ENCODE data around the gene ITGB7.
A peak's percentile ranks its signal among the peaks of the same experiment; 100 is the strongest.

ITGB7 gene

DNA sequence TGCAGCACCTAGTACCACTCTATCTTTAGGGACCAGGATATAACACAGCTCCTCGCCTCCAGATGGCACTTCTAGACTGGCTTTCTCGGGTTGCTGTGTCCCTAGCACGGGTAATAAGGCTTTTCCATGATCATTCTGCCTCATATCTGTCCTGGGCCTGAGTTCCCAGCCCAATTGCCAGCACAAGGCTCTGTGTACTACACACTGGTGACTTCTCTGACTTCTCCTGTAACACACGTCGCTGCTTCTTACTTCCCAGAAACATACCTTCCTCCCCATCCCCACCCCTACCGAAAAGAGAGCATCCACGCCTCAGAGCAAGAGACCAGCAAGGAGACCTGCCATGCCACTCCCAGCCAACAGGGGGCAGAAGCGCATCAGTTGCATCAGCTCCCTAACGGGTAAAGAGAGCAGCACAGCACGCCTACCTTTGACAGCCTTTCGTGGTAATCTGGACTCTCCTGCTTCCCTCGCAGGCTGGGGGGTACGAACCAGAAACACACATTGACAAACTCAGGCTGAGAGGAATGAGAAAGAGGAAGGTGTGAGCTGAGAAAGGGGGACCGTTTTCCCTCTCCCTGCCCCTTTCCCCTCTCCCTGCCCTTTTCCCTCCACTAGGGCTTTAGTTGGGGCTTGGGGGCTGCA, 47.7 kb downstream of the ITGB7 start (continued):
- TF ChIP-seq ZNF830 (tag by site-specific recombination; IDR thresholded peaks at IDR 0.05; ENCODE audit: low read depth) (no peak), ZBTB48 (tag by site-specific recombination; IDR thresholded peaks at IDR 0.05) (peak; percentile 97), ZNF133 (tag by site-specific recombination; IDR thresholded peaks at IDR 0.05) (no peak), FEZF1 (tag by site-specific recombination; IDR thresholded peaks at IDR 0.05) (peak; percentile 91), ZNF24 (tag by site-specific recombination; IDR thresholded peaks at IDR 0.05) (peak; percentile 62), ZNF654 (tag by site-specific recombination; IDR thresholded peaks at IDR 0.05; ENCODE audit: low read depth) (peak; percentile 78), ZNF777 (tag by site-specific recombination; IDR thresholded peaks at IDR 0.05; ENCODE audit: borderline replicate concordance) (no peak), ZNF692 (tag by site-specific recombination; IDR thresholded peaks at IDR 0.05) (peak; percentile 77), ZNF2 (tag by site-specific recombination; IDR thresholded peaks at IDR 0.05) (peak; percentile 100)
- TF ChIP-seq, protein P1, sequence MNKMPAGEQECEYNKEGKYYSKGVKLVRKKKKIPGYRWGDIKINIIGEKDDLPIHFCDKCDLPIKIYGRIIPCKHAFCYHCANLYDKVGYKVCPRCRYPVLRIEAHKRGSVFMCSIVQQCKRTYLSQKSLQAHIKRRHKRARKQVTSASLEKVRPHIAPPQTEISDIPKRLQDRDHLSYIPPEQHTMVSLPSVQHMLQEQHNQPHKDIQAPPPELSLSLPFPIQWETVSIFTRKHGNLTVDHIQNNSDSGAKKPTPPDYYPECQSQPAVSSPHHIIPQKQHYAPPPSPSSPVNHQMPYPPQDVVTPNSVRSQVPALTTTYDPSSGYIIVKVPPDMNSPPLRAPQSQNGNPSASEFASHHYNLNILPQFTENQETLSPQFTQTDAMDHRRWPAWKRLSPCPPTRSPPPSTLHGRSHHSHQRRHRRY (tag by site-specific recombination; IDR thresholded peaks at IDR 0.05), result no peak

DNA sequence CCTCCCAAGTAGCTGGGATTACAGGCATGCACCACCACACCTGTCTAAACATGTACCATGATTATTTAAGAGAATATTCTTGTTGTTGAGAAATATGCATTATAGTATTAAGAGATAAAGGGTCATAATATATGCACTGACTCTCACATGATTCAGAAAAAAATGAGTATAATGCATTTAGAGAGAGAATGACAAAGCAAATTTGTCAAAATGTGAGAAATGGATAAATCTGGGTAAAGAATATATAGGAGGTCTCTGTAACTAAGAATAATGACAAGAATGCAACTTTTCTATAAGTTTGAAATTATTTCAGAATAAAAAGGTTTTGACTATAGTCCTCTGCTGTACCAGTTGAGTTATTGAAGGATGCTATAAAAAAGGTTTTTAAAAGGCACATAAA, 54.7 kb downstream of the ITGB7 start:
- Histone ChIP-seq H3K4me1 (ENCODE audit: control insufficient read depth, insufficient read depth, low read length) (no peaks in the 10 kb centered on the region), H3K4me3 (ENCODE audit: low read depth, low read length) (no peak overlapping the region), H3K27ac (ENCODE audit: extremely low read depth, low read depth, low read length) (no peak overlapping the region), H3K36me3 (ENCODE audit: control insufficient read depth in 2 of 2, insufficient read depth in 1 of 2, low read length in 2 of 2) (no peaks in the 10 kb centered on the region), H3K9me3 (ENCODE audit: control insufficient read depth, insufficient read depth, low read depth, low read length) (no peaks in the 10 kb centered on the region)
- ChIA-PET CTCF (interaction anchor here (1.3 kb wide), 1 partner anchor 87 kb away, joined by 3 read pairs; no protein-coding TSS in a partner anchor), POLR2A (interaction anchor here (1.3 kb wide), 1 partner anchor 19 kb away, joined by 3 read pairs; no protein-coding TSS in a partner anchor)
- TF ChIP-seq ZNF677 (tag by site-specific recombination; IDR thresholded peaks at IDR 0.05) (no peak), ZSCAN23 (tag by site-specific recombination; IDR thresholded peaks at IDR 0.05) (no peak), ZNF416 (tag by site-specific recombination; IDR thresholded peaks at IDR 0.05) (no peak), ZNF266 (tag by site-specific recombination; IDR thresholded peaks at IDR 0.05; ENCODE audit: low read depth) (no peak), ZNF514 (tag by site-specific recombination; IDR thresholded peaks at IDR 0.05) (no peak), WT1 (tag by site-specific recombination; IDR thresholded peaks at IDR 0.05) (no peak), ZNF174 (tag by site-specific recombination; IDR thresholded peaks at IDR 0.05) (no peak), ZNF292 (tag by site-specific recombination; IDR thresholded peaks at IDR 0.05; ENCODE audit: borderline replicate concordance, low read depth) (no peak), RBAK (tag by site-specific recombination; IDR thresholded peaks at IDR 0.05) (no peak), ZNF610 (tag by site-specific recombination; IDR thresholded peaks at IDR 0.05; ENCODE audit: borderline replicate concordance) (no peak)
- TF ChIP-seq, protein P2, sequence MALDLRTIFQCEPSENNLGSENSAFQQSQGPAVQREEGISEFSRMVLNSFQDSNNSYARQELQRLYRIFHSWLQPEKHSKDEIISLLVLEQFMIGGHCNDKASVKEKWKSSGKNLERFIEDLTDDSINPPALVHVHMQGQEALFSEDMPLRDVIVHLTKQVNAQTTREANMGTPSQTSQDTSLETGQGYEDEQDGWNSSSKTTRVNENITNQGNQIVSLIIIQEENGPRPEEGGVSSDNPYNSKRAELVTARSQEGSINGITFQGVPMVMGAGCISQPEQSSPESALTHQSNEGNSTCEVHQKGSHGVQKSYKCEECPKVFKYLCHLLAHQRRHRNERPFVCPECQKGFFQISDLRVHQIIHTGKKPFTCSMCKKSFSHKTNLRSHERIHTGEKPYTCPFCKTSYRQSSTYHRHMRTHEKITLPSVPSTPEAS (tag by site-specific recombination; IDR thresholded peaks at IDR 0.05), result no peak

GRCh38 chr12:53151039-53151438, 56.0 kb downstream of the ITGB7 start:
- CTCF ChIA-PET, result interaction anchor here (0.6 to 1.3 kb wide), 2 partner anchors 9 to 171 kb away, joined by 3 to 5 read pairs; no protein-coding TSS in a partner anchor
- H3K27ac ChIP-seq (ENCODE audit: extremely low read depth, low read depth, low read length), result no peak overlapping the region

More at GRCh38 chr12:53151039-53151438, 56.0 kb downstream of the ITGB7 start:
- Histone ChIP-seq H3K36me3 (ENCODE audit: control insufficient read depth in 2 of 2, insufficient read depth in 1 of 2, low read length in 2 of 2) (no peaks in the 10 kb centered on the region), H3K4me1 (ENCODE audit: control insufficient read depth, insufficient read depth, low read length) (no peaks in the 10 kb centered on the region), H3K4me3 (ENCODE audit: low read depth, low read length) (no peak overlapping the region), H3K9me3 (ENCODE audit: control insufficient read depth, insufficient read depth, low read depth, low read length) (no peaks in the 10 kb centered on the region)
- POLR2A ChIA-PET, result interaction anchor here (1.3 kb wide), 1 partner anchor 21 kb away, joined by 3 read pairs; no protein-coding TSS in a partner anchor
- TF ChIP-seq ZFHX2 (tag by site-specific recombination; conservative IDR thresholded peaks at IDR 0.05) (no peak), ZNF558 (tag by site-specific recombination; IDR thresholded peaks at IDR 0.05) (no peak), ZNF174 (tag by site-specific recombination; IDR thresholded peaks at IDR 0.05) (no peak), ZXDB (tag by site-specific recombination; IDR thresholded peaks at IDR 0.05) (no peak), ZNF544 (tag by site-specific recombination; IDR thresholded peaks at IDR 0.05) (no peak), ZNF248 (tag by site-specific recombination; IDR thresholded peaks at IDR 0.05) (no peak), OSR2 (tag by site-specific recombination; IDR thresholded peaks at IDR 0.05) (no peak), GLI2 (tag by site-specific recombination; IDR thresholded peaks at IDR 0.05; ENCODE audit: borderline replicate concordance, low read depth) (no peak)
